HTR-8/SVneo (cell line): ENCODE results near the gene TAPT1.
"Not testable (repeated sequence)": the region's sequence is repeated elsewhere in the genome, so short reads cannot be mapped to it uniquely, and the experiment has no call there.

Source experiments
- DNase-seq: peaks from one replicate; pipeline ENCODE4 v3.0.0; 2011; ENCODE audit warnings: low spot score, mixed read lengths; ENCODE audit not compliant: insufficient read length
- FAIRE-seq: peaks from 2 replicates; lab custom pipeline; 2011; peaks lifted over from hg19 to GRCh38; lab: Jason Lieb, UNC

TAPT1 gene

GRCh38 chr4:16192057-16192456 is 34.2 kb downstream of the TAPT1 start:
- DNase-seq (no peak), FAIRE-seq (no peak)

DNA sequence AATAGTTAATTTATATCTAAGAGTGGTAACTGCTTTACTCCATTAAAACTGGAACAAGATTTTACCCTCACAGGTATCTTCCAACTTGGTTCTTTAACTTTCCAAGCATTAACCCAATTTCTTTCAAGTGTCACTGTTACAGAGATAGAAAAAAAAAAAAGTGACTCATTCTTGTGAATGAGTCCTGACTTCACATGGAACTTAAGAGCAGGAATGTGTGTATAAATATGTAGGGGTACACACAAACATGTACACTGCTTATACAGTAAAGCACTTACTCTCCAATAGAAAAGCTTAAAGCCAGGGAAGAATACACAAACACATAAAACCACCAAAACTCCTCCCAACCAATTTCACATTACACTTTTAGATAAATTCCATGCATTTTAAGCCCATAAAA is 38.8 kb downstream of the TAPT1 start:
- FAIRE-seq (no peak), DNase-seq (no peak)

DNA sequence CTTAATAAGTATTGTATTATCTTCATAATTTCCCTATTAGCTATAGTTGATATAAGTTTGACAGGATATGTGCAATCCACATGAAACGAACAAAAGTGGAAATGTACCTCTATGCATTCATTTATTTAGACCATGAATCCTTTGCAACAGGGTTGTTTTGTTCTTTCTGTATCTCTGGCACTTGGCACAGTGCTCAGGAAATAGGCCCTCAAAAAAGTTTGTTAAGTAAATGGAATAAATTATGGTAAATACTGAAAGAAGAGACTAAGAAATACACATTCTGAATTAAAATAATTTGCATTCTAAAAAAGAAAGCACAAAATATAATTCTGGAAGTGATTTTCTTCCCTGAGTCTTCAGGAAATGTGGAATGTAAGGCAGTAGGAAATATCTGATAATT is 39.3 kb downstream of the TAPT1 start:
- no peak for DNase-seq
- FAIRE-seq = no peak

DNA sequence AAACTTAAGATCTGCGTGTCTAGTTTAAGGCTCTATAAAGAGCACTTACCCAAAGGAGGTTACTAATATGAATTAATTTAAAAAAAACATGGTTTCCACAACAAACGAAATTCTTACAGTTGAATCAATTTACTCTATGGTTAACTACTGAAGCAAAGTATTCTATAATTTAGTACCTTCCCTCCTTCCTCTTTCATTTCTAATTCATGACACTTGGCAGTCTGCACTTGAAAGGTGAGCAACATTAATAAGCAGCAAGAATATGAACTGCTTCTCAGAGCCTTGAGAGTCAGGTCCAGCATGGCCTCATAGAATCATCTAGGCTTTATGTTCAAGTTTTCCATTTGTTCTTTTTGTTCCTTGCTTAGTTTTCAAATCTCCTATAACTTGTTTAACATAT is 42.7 kb downstream of the TAPT1 start:
- no peak for FAIRE-seq
- DNase-seq = no peak

- FAIRE-seq = no peak
- no peak for DNase-seq
These were observed 49.6 kb downstream of the TAPT1 start for GRCh38 chr4:16176621-16177020.

DNA sequence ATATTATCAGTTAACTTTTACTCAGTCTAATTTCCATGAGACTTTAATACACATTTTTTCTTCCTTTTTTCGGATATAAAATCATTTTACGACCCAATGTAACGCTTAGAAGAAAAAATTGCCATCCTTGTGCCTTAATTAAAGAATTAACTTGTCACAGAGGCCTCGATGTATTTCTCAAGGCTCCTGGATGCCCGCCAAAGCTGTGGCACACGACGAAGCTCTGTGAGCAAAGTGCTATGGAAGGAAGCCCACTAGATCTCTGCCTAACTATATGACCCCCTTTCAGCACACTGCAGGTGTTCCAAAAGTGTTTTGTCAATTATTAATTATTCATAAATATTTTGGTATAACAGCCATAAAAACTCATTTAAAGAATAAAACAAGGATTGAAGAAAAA is 54.4 kb downstream of the TAPT1 start:
- DNase-seq (no peak), FAIRE-seq (no peak)

DNA sequence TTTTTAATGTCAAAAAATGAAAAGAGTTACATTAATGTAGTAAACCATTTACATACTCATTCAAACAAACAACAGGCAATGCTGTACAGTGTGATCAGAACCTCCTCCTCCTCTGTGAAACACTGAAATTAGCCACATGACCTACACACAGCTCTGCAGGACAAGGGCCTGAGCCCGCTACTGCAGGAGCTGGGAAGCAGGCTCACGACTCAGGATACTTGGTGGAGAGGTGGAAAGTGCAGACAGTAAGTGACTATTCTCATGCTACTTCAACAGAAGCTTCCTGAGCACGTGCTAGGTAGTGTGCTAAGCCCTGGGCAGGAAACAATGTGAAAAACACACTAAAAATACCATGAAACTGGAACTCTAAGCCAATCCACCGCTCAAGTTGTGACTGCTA is 56.8 kb downstream of the TAPT1 start:
- DNase-seq = no peak
- no peak for FAIRE-seq

GRCh38 chr4:16168710-16169388 is 57.4 kb downstream of the TAPT1 start:
- no peak for FAIRE-seq
- DNase-seq = no peak

DNA sequence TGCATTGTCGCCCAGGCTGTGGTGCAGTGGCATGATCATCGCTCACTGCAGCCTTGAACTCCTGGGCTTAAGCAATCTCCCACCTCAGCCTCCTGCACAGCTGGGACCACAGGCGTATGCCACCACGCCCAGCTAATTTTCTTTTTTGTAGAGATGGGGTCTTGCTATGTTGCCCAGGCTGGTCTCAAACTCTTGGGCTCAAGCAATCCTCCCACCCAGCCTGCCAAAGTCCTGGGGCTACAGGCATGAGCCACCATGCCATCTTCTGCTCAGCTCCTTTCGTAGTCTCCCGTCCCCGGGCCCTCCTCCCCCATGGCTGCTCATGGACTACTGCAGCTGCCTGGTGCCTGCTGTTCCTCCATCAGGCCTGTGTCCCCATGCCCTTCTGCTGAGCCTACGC is 58.1 kb downstream of the TAPT1 start:
- FAIRE-seq = no peak
- DNase-seq = no peak

DNA sequence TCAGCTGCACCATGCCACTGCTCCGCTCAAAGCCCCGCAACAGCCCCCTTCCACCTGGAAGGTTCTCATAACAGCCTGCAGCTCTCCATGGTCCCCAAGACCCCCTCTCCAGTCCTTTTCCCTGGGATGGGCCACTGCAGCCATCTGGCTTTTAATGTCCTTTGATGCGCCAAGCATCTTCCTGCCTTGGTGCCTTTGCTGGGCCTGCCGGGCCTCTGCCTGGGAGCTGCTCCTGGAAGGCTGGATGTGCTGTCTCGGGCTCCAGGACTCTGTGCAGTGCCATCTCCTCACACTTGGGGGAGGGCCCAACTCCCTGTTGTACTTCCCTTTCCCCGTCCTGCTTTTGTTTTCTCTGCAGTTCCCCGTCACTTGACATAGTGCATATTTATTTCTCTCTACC is 60.3 kb downstream of the TAPT1 start:
- no peak for FAIRE-seq
- no peak for DNase-seq

- DNase-seq (no peak), FAIRE-seq (no peak)
These were observed 63.4 kb downstream of the TAPT1 start for GRCh38 chr4:16162891-16163290.

DNA sequence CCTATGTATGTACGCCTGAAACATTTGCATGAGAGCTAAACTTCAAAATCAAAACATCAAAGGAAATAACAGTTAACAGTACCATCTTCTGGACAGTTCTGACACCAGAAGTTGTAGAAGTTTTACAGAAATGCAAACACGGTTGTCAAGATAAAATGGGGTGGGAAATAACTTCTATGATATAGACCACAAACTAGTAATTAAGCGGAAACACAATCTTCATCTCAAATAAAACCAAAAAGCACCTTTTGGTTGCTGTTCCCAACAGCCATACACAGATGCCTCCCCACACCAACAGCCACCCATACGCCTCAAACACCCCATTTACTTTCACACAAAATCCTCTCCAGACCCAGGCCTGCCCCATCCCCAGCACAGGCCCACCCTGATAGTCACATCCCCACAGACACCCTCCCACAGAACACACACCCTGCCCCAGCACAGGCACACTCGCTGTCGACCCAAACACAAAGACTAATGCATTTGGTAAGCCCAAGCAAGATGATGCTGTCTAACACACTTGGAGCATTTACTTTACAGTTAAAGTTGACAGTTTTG is 64.3 kb downstream of the TAPT1 start:
- no peak for DNase-seq
- no peak for FAIRE-seq

GRCh38 chr4:16160457-16160856 is 65.8 kb downstream of the TAPT1 start:
- FAIRE-seq (no peak), DNase-seq (no peak)

- FAIRE-seq (no peak), DNase-seq (no peak)
These were observed 67.0 kb downstream of the TAPT1 start for GRCh38 chr4:16159286-16159685.

DNA sequence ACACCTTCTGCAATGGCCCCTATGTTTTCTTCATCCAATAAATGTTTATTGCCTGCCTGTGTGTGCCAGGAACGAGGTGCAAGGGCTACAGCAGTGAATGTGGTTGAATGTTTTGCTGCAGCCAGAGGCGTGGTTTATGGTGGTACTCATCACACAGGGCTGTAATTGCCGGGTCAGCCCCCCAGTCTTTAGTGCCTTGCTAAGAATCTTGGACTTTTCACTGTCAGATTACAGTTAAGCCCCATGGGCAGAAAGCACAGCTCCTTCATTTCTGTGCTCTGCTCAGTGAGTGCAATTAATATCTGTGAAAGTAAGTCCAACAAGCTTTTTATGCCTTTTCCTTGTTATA is 67.8 kb downstream of the TAPT1 start:
- FAIRE-seq = no peak
- DNase-seq = no peak

- no peak for FAIRE-seq
- DNase-seq = no peak
These were observed 68.4 kb downstream of the TAPT1 start for GRCh38 chr4:16157609-16158503.

DNA sequence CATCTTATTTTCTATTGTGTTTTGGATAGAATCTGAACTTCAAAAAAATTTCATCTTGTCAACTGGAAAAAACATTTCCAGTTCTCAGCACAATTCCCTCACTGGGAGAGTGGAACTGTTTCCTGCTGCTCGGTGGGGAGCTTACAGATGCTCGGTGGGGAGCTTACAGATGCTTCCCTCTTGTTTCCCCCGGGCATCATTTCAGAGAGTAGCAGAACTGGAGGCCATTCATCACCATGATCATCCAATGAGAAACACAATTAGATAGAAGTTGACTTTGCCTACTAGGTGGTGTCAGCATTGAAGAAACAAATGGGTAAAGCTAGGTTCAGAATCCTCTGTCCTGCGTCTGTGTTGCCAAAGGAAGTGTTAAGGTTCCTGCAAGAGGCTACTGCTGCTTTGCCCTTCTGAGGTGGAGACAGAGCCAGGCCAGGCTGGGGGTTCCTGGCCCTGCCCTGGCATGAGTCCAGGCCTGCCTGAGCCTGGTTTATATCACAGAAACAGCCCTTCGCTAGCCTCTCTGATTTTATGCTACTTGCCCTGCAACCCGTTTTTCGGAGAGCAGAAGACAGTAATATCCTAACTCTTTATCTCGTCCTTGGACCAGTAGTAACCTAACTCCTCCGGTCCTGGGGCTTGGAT is 70.6 kb downstream of the TAPT1 start:
- FAIRE-seq = no peak
- DNase-seq = no peak

DNA sequence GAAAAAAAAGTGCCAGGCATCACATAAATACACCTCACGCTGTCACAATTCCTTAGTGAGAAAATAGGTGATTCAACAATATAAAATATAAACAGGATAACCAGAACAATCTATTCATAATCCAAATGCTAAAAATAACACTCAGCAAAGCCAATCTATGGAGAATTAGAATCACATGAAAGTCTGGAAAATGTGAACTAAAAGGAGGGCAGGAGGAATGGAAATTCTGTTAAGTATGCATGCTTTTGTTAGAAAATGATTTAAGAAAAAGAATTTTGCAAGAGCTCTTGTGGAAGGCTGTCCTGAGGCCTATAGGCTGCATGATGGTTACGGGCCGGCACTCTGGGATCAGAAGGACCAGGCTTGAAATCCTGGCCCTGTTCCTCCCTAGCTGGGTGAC is 71.8 kb downstream of the TAPT1 start:
- no peak for FAIRE-seq
- no peak for DNase-seq

GRCh38 chr4:16150716-16151115 is 75.6 kb downstream of the TAPT1 start:
- no peak for FAIRE-seq

GRCh38 chr4:16144913-16145312 is 81.4 kb downstream of the TAPT1 start:
- not testable (repeated sequence) for DNase-seq, FAIRE-seq

More at GRCh38 chr4:16150716-16151115, 75.6 kb downstream of the TAPT1 start:
- DNase-seq = no peak
